ENCODE results near the gene SERTAD2.

DNA sequence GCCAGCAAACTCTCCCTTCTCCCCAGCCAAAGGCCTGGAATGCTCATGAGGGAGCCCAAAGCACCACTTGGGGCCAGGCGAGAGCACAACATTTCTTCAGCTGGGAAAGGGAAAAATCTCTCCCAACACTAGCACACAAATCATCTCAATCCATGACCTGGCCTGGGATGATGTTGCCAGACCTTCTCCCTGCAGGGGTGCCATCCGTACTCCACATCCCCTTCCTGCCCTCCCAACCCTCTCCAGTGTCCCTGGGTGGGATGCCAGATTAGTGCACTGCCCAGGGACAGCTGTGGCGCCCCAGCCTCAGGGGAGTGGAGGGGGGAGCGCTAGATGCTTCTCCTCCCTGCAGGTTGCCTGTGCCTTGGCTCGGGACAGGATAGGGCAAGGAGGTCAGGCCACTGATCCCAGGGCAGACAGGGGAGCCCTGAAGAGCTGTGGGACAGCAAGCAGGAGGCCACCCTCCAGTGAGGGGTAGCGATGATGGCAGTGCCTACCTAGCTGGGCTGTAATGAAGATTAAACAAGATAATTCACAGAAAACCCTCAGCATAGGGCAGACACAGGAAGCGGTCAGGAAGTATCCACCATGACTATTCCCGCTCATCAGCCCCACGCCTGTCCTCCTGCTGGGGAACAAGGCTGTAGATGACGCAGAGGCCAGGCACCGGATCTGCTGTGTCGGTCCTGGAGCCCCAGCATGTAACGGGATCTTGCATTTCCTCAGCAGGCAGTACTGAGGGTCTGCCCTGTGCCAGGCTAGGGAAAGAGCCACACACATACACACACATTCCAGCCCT, 31.1 kb downstream of the SERTAD2 start:
- TF ChIP-seq, protein P1, sequence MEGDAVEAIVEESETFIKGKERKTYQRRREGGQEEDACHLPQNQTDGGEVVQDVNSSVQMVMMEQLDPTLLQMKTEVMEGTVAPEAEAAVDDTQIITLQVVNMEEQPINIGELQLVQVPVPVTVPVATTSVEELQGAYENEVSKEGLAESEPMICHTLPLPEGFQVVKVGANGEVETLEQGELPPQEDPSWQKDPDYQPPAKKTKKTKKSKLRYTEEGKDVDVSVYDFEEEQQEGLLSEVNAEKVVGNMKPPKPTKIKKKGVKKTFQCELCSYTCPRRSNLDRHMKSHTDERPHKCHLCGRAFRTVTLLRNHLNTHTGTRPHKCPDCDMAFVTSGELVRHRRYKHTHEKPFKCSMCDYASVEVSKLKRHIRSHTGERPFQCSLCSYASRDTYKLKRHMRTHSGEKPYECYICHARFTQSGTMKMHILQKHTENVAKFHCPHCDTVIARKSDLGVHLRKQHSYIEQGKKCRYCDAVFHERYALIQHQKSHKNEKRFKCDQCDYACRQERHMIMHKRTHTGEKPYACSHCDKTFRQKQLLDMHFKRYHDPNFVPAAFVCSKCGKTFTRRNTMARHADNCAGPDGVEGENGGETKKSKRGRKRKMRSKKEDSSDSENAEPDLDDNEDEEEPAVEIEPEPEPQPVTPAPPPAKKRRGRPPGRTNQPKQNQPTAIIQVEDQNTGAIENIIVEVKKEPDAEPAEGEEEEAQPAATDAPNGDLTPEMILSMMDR (conservative IDR thresholded peaks at IDR 0.05), result no peak
- no peak for TF ChIP-seq ZFX (IDR thresholded peaks at IDR 0.05)

Measured in C4-2B (cell line).